Endothelial cell of umbilical vein (primary cell): Measurements from ENCODE around the gene TLDC2. TPM values are rescaled to one million over a fixed set of nuclear protein-coding genes. Genes with fewer than 3 reads are reported as not detected.

Experiments
- BruUV-seq: library from RNA; stranded (reverse); fragments of 400-500 nt; replicated peaks from 2 replicates; lab custom pipeline; 2021; lab: Mats Ljungman, UMichigan
- CTCF ChIA-PET: fragments of 300-600, 350-600 bp; sonication (Branson Sonifier 250); formaldehyde crosslinking; loops from one replicate; lab custom pipeline; 2021; ENCODE audit warnings: antibody characterized with exemption, inconsistent platforms; lab: Charles Lee
- POLR2A ChIA-PET: fragments of 300-600, 350-600 bp; sonication (Branson Sonifier 250); formaldehyde crosslinking; loops from one replicate; lab custom pipeline; 2021; ENCODE audit warnings: antibody characterized with exemption, inconsistent platforms; lab: Charles Lee
- DNase-seq: peaks from one replicate; pipeline ENCODE4 v3.0.0-alpha.2; 2011; ENCODE audit warnings: low read depth, low spot score
- FAIRE-seq: peaks from 2 replicates; lab custom pipeline; 2011; peaks lifted over from hg19 to GRCh38; lab: Jason Lieb, UNC
- H2AFZ ChIP-seq: 2 replicates; pipeline ENCODE4 v1.6.0; 2012; ENCODE audit warnings: low read depth, low read length, control low read depth, inconsistent platforms
- H3K27ac ChIP-seq: 2 replicates; pipeline ENCODE4 v1.5.1; 2011; ENCODE audit warnings: low read depth, mild to moderate bottlenecking, control low read depth, low read length, moderate library complexity; ENCODE audit not compliant: insufficient read depth
- H3K27me3 ChIP-seq, 2 experiments: 2 replicates each; pipeline versions ENCODE4 v1.6.0 to v1.6.1; 2011; ENCODE audit warnings: low read length in 2 of 2, mixed read lengths in 1 of 2; ENCODE audit not compliant: control insufficient read depth in 2 of 2, insufficient read depth in 2 of 2
- H3K36me3 ChIP-seq, 2 experiments: 2 replicates in 1 of 2; 3 replicates in 1 of 2; pipeline ENCODE4 v1.5.1; 2011; ENCODE audit warnings: low read length in 2 of 2, mild to moderate bottlenecking in 1 of 2, moderate library complexity in 1 of 2; ENCODE audit not compliant: control insufficient read depth in 2 of 2, insufficient read depth in 2 of 2; ENCODE audit errors: extremely low read depth in 1 of 2
- H3K4me1 ChIP-seq: 3 replicates; pipeline ENCODE4 v1.5.1; 2011; ENCODE audit warnings: mild to moderate bottlenecking, low read length; ENCODE audit not compliant: control insufficient read depth, insufficient read depth; ENCODE audit errors: extremely low read depth
- H3K4me2 ChIP-seq: 2 replicates; pipeline ENCODE4 v1.6.1; 2011; ENCODE audit warnings: low read length, control low read depth, mixed read lengths; ENCODE audit not compliant: insufficient read depth
- H3K4me3 ChIP-seq, 3 experiments: fragments of 200-600 bp in 1 of 3; sonication (generic), shearing (Covaris generic) in 1 of 3; replicated peaks in 1 of 3; 2 replicates each; pipeline ENCODE4 v1.5.1; 2011 to 2016; ENCODE audit warnings: control low read depth in 3 of 3, low read length in 3 of 3, mild to moderate bottlenecking in 2 of 3, inconsistent platforms in 1 of 3, low read depth in 1 of 3, moderate library complexity in 1 of 3; ENCODE audit not compliant: insufficient read depth in 1 of 3
- H3K79me2 ChIP-seq: 2 replicates; pipeline ENCODE4 v1.6.0; 2012; ENCODE audit warnings: low read length, inconsistent platforms; ENCODE audit not compliant: control insufficient read depth, insufficient read depth
- H3K9ac ChIP-seq: replicated peaks from 2 replicates; pipeline ENCODE3; 2011; ENCODE audit warnings: low read length, control low read depth; ENCODE audit not compliant: insufficient read depth; ENCODE audit errors: extremely low read depth
- H3K9me1 ChIP-seq: replicated peaks from 3 replicates; pipeline ENCODE4 v1.6.0; 2011; ENCODE audit warnings: mild to moderate bottlenecking, low read length; ENCODE audit not compliant: control insufficient read depth, insufficient read depth; ENCODE audit errors: extremely low read depth
- H3K9me3 ChIP-seq: replicated peaks from 2 replicates; pipeline ENCODE4 v1.5.1; 2012; ENCODE audit warnings: low read length, inconsistent platforms; ENCODE audit not compliant: control insufficient read depth, insufficient read depth
- H4K20me1 ChIP-seq: replicated peaks from 2 replicates; pipeline ENCODE3; 2011; ENCODE audit warnings: mild to moderate bottlenecking, low read length; ENCODE audit not compliant: control insufficient read depth, insufficient read depth; ENCODE audit errors: extremely low read depth
- CTCF ChIP-seq, 2 donors: IDR thresholded peaks; 1 replicate in 1 of 2; 2 replicates in 1 of 2; pipeline ENCODE4 v1.5.1; 2011; ENCODE audit warnings: low read length in 2 of 2, mild to moderate bottlenecking in 2 of 2, moderate library complexity in 2 of 2, control low read depth in 1 of 2, inconsistent platforms in 1 of 2, low read depth in 1 of 2; ENCODE audit not compliant: insufficient read depth in 1 of 2; ENCODE audit errors: extremely low read depth in 1 of 2
- EZH2 ChIP-seq: IDR thresholded peaks from 2 replicates; pipeline ENCODE4 v1.6.1; 2012; ENCODE audit warnings: borderline replicate concordance, low read depth, mild to moderate bottlenecking, moderate library complexity, low read length, inconsistent platforms; ENCODE audit not compliant: severe bottlenecking
- GATA2 ChIP-seq: IDR thresholded peaks from 2 replicates; pipeline ENCODE4 v1.7.0; 2011; ENCODE audit warnings: low read depth, mild to moderate bottlenecking, moderate library complexity, mixed read lengths, low read length; ENCODE audit not compliant: insufficient read length, insufficient read depth
- JUN ChIP-seq: IDR thresholded peaks from 2 replicates; pipeline ENCODE4 v1.6.1; 2011; ENCODE audit warnings: borderline replicate concordance, low read depth; ENCODE audit not compliant: insufficient read length, insufficient read depth
- MAX ChIP-seq: IDR thresholded peaks from 2 replicates; pipeline ENCODE4 v1.6.1; 2011; ENCODE audit not compliant: insufficient read depth, insufficient read length
- MYC ChIP-seq: IDR thresholded peaks from one replicate; pipeline ENCODE4 v1.6.1; 2011; ENCODE audit warnings: mild to moderate bottlenecking, low read depth, low read length
- POLR2A ChIP-seq: IDR thresholded peaks from 2 replicates; pipeline ENCODE4 v1.6.1; 2012; ENCODE audit warnings: low read depth, mild to moderate bottlenecking, control low read depth, low read length
- dilution Hi-C: fragments of 300-500 bp; cut with MboI; formaldehyde crosslinking; loops from one replicate; pipeline ENCODE4 v1.15.0; 2019; ENCODE audit warnings: low sequenced_read_pairs; ENCODE audit not compliant: extremely low pct_ligation_motif_present
- intact Hi-C: fragments of 100-400 bp; cut with micrococcal nuclease; formaldehyde crosslinking; loops from one replicate; pipeline ENCODE4 v1.10.0; 2022
- polyA plus RNA-seq, 4 experiments: library from polyadenylated mRNA; depleted of rRNA in 3 of 4; stranded (reverse) in 3 of 4; unstranded in 1 of 4; fragments of >200 nt; gene quantifications; 2 replicates each; pipeline versions ENCODE4 v1.2.1 to v1.2.3, GENCODE V29; 2011 to 2012; ENCODE audit warnings: missing spikeins in 1 of 4
- total RNA-seq: library from RNA; stranded (reverse); gene quantifications from 2 replicates; pipeline ENCODE4 v1.2.3, GENCODE V29; 2021

The TLDC2 gene
- total and polyA plus RNA-seq, 2 donors (not counting 3 experiments of a cell fraction or from before 2014, with no cell fraction given), result not detected

GRCh38 chr20:36848677-36849076 is 27.3 kb upstream of the TLDC2 start:
- dilution Hi-C loops, result no loop called here
- POLR2A ChIA-PET, result no interaction called here
- H2AFZ ChIP-seq, result no peak overlapping the region

More at GRCh38 chr20:36848677-36849076, 27.3 kb upstream of the TLDC2 start:
- Histone ChIP-seq H3K4me3 (no peak overlapping the region), H3K27ac (peak overlapping the region; percentile 51), H3K9me1 (no peaks in the 10 kb centered on the region), H3K9ac (peak overlapping the region; percentile 19), H3K27me3 (no peaks in the 10 kb centered on the region), H3K36me3 (no peaks in the 10 kb centered on the region), H3K4me1 (peaks cover 10% of the 10 kb centered on the region), H3K4me2 (no peak overlapping the region), H3K9me3 (no peaks in the 10 kb centered on the region), H3K79me2 (peaks cover 68% of the 10 kb centered on the region), H4K20me1 (no peaks in the 10 kb centered on the region)
- BruUV-seq, result no TSS peak
- TF ChIP-seq CTCF (IDR thresholded peaks at IDR 0.05; ENCODE audit: extremely low read depth in 1 of 2, insufficient read depth in 1 of 2, low read depth in 1 of 2, low read length in 2 of 2) (no peak), MYC (no peak), EZH2 (no peak), GATA2 (no peak), POLR2A (no peak), JUN (peak; percentile 6), MAX (no peak)
- no peak for DNase-seq
- FAIRE-seq, result no peak
- CTCF ChIA-PET, result interaction anchor here (1.0 to 5.9 kb wide), 6 partner anchors 9 to 40 kb away, joined by 3 to 31 read pairs (median 10); no protein-coding TSS in a partner anchor
- intact Hi-C loops, result no loop called here
